Stimulated activated CD4-positive, alpha-beta T cell treated with anti-CD3 and anti-CD28 coated beads, Interleukin-2, amount 100 ng/mL, for 48 hours (primary cell): Measurements from ENCODE around the gene C6orf47.

ENCODE experiments used
- DNase-seq, 2 donors: peaks; one replicate each; pipeline ENCODE4 v3.0.0-alpha.2; 2020

Gene C6orf47

GRCh38 chr6:31609519-31610406 is 50.8 kb downstream of the C6orf47 start:
- no peak for DNase-seq
